ENCODE results near the gene PI4K2A.
A peak's percentile ranks its signal among the peaks of the same experiment; 100 is the strongest.

The PI4K2A gene

DNA sequence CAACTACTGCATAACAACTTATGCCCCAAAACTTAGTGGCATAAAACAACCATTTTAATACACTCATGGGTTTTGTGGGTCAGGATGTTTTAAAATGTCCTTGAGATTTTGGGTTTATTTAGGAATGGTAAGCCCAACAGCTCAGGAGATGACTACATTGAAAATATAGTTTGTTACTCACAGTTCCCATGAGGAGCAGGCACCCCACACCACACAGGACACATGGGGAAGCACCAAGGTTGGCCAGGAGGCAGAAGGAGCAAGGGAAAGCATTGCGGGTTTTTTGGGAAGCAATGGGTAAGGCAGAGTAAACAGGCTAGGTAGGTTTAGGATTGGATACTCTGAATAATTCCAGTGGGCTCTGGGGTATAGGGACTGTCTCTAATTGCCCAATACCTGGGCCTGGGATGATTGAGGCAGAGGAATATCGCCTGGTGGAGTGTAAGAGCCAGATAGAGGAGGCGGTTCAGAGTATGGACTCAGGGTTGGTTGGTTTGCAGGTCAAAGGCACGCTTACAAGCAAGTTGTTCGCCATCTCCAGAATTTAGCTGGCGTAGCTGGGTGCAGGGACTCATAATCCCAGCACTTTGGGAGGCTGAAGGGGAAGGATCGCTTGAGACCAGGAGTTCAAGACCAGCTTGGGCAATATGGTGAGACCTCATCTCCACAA, 63.1 kb downstream of the PI4K2A start:
- no peak for DNase-seq (ENCODE audit: low spot score)
- TF ChIP-seq, protein P1, sequence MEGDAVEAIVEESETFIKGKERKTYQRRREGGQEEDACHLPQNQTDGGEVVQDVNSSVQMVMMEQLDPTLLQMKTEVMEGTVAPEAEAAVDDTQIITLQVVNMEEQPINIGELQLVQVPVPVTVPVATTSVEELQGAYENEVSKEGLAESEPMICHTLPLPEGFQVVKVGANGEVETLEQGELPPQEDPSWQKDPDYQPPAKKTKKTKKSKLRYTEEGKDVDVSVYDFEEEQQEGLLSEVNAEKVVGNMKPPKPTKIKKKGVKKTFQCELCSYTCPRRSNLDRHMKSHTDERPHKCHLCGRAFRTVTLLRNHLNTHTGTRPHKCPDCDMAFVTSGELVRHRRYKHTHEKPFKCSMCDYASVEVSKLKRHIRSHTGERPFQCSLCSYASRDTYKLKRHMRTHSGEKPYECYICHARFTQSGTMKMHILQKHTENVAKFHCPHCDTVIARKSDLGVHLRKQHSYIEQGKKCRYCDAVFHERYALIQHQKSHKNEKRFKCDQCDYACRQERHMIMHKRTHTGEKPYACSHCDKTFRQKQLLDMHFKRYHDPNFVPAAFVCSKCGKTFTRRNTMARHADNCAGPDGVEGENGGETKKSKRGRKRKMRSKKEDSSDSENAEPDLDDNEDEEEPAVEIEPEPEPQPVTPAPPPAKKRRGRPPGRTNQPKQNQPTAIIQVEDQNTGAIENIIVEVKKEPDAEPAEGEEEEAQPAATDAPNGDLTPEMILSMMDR (IDR thresholded peaks at IDR 0.05; ENCODE audit: extremely low read depth, missing control alignments): no peak

- TF ChIP-seq, protein P1 (IDR thresholded peaks at IDR 0.05; ENCODE audit: extremely low read depth, missing control alignments): no peak
- DNase-seq (ENCODE audit: low spot score): no peak
Observed at GRCh38 chr10:97704341-97704740, 63.9 kb downstream of the PI4K2A start.

GRCh38 chr10:97705006-97705670, 64.7 kb downstream of the PI4K2A start:
- DNase-seq (ENCODE audit: low spot score): no peak
- TF ChIP-seq, protein P1 (IDR thresholded peaks at IDR 0.05; ENCODE audit: extremely low read depth, missing control alignments): no peak

DNA sequence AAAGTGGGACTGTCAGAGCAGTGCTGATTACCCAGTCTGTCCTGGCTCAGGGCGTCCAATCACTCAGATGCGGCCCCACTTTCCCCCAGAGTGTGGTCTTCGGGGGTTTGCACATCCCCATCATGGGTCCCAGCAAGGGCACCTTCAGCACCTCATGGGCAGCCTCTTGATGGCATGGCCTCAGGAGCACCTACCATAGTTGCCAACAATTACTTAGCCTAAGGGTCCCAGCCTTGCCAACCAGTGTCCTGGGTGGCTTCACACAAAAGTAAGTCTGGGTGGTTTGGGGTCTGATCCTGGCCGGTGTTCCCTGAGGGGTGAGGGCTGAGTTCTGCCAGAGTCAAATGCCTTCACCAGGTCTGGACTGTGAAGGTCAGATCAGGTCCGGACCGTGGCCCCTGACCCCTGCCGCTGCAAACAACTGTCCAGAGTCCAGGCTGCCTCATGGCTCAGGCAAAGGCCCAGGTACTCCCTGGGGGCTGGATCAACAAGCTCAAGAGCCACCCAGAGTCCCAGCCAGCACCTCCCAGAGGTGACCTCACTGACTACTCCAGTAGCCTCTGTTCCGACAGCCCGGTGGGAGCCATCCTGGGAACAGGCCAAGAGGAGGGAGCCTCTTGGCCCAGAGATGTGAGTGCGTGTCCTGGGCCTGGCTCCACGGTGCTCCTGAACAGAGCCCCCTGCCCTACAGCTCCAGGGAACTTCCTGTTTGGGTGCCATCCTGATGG, 66.8 kb downstream of the PI4K2A start:
- no peak for DNase-seq (ENCODE audit: low spot score)
- TF ChIP-seq, protein P1 (IDR thresholded peaks at IDR 0.05; ENCODE audit: extremely low read depth, missing control alignments): no peak

DNA sequence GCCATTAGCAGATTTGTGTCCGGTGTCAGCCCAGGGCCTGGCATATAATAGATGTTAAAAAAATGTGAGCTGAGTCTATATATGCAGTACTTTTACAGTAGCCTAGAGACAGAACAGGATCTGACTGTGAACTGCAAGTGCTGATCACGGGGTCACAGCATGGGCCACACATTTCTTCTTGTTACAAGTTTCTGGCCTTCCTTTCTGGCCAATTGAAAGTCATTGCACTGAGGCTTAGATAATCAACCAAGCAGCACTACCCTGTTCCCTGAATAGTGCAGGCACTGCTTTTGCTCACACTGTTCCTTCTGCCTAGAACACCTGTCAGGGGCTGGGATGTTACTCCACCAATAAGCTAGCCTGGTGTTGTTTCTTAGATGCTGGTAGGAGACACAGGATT, 67.7 kb downstream of the PI4K2A start:
- TF ChIP-seq, protein P1 (IDR thresholded peaks at IDR 0.05; ENCODE audit: extremely low read depth, missing control alignments): no peak
- DNase-seq (ENCODE audit: low spot score): no peak

GRCh38 chr10:97708976-97709946, 68.8 kb downstream of the PI4K2A start:
- DNase-seq (ENCODE audit: low spot score): no peak
- TF ChIP-seq, protein P1 (IDR thresholded peaks at IDR 0.05; ENCODE audit: extremely low read depth, missing control alignments): peak; percentile 61
